H1 (cell line): ENCODE measurements around the gene TAS1R3. TPM values are rescaled to one million over a fixed set of nuclear protein-coding genes. Genes with fewer than 3 reads are reported as not detected.

ENCODE experiments used
- CTCF ChIA-PET: fragments of 300-600 bp; sonication (Branson Sonifier 250); formaldehyde crosslinking; loops from one replicate; lab custom pipeline; 2021; ENCODE audit not compliant: partially characterized antibody; lab: Charles Lee
- POLR2A ChIA-PET: fragments of 300-600 bp; sonication (Branson Sonifier 250); formaldehyde crosslinking; loops from one replicate; lab custom pipeline; 2021; ENCODE audit warnings: inconsistent platforms; ENCODE audit not compliant: partially characterized antibody; lab: Charles Lee
- DNase-seq, 2 experiments: peaks; one replicate each; pipeline versions ENCODE4 v3.0.0 to v3.0.0-alpha.2; 2010 to 2022; ENCODE audit warnings: low spot score in 2 of 2, low read depth in 1 of 2, mixed read lengths in 1 of 2
- FAIRE-seq: peaks from 2 replicates; lab custom pipeline; 2011; peaks lifted over from hg19 to GRCh38; lab: Jason Lieb, UNC
- H2AFZ ChIP-seq: 2 replicates; pipeline ENCODE4 v1.8.1; 2012; ENCODE audit warnings: low read length, inconsistent platforms
- H2AK5ac ChIP-seq: 2 replicates; pipeline ENCODE4 v1.6.1; 2013; ENCODE audit warnings: low read depth, low read length
- H2BK120ac ChIP-seq: replicated peaks from 2 replicates; pipeline ENCODE3; 2013; ENCODE audit warnings: low read depth, low read length, inconsistent platforms
- H2BK12ac ChIP-seq: 2 replicates; pipeline ENCODE4 v1.6.1; 2013; ENCODE audit warnings: low read depth, low read length
- H2BK15ac ChIP-seq: 2 replicates; pipeline ENCODE4 v1.6.1; 2013; ENCODE audit warnings: low read length
- H2BK20ac ChIP-seq: 2 replicates; pipeline ENCODE4 v1.6.1; 2013; ENCODE audit warnings: low read length
- H2BK5ac ChIP-seq: 2 replicates; pipeline ENCODE4 v1.6.1; 2013; ENCODE audit warnings: low read depth, low read length
- H3K14ac ChIP-seq: 2 replicates; pipeline ENCODE4 v1.6.1; 2013; ENCODE audit warnings: inconsistent platforms; ENCODE audit not compliant: insufficient read length
- H3K18ac ChIP-seq: 2 replicates; pipeline ENCODE4 v1.6.1; 2013; ENCODE audit warnings: low read length; ENCODE audit errors: extremely low read depth
- H3K23ac ChIP-seq: 2 replicates; pipeline ENCODE4 v1.6.1; 2013; ENCODE audit warnings: inconsistent platforms; ENCODE audit not compliant: insufficient read length
- H3K23me2 ChIP-seq: 2 replicates; pipeline ENCODE4 v1.6.1; 2013; ENCODE audit warnings: low read depth, low read length
- H3K27ac ChIP-seq: 2 replicates; pipeline ENCODE4 v1.6.1; 2011; ENCODE audit warnings: low read depth, low read length, inconsistent platforms
- H3K27me3 ChIP-seq, 4 experiments: replicated peaks in 1 of 4; 1 replicate in 1 of 4; 2 replicates in 3 of 4; pipeline versions ENCODE4 v1.6.1 to v1.8.1; 2011 to 2013; ENCODE audit warnings: low read length in 3 of 4, mild to moderate bottlenecking in 3 of 4, inconsistent platforms in 2 of 4, mixed read lengths in 2 of 4, moderate library complexity in 1 of 4; ENCODE audit not compliant: control insufficient read depth in 3 of 4, insufficient read depth in 3 of 4; ENCODE audit errors: extremely low read depth in 1 of 4
- H3K36me3 ChIP-seq, 4 experiments: 2 replicates each; pipeline versions ENCODE4 v1.6.1 to v1.8.1; 2011 to 2013; ENCODE audit warnings: mild to moderate bottlenecking in 4 of 4, low read length in 3 of 4, moderate library complexity in 2 of 4, control low read depth in 1 of 4, inconsistent platforms in 1 of 4; ENCODE audit not compliant: insufficient read depth in 4 of 4, control insufficient read depth in 2 of 4
- H3K4ac ChIP-seq: replicated peaks from 2 replicates; pipeline ENCODE3; 2013; ENCODE audit warnings: low read length, low read depth, mixed read lengths, inconsistent platforms; ENCODE audit not compliant: insufficient read length
- H3K4me1 ChIP-seq, 4 experiments: replicated peaks in 1 of 4; 1 replicate in 1 of 4; 2 replicates in 3 of 4; pipeline versions ENCODE4 v1.6.1 to v1.8.1; 2011 to 2013; ENCODE audit warnings: low read length in 3 of 4, inconsistent platforms in 2 of 4, mixed read lengths in 1 of 4; ENCODE audit not compliant: insufficient read depth in 4 of 4, control insufficient read depth in 3 of 4
- H3K4me2 ChIP-seq, 2 experiments: 2 replicates each; pipeline versions ENCODE4 v1.6.1 to v1.8.1; 2011 to 2013; ENCODE audit warnings: low read depth in 2 of 2, low read length in 2 of 2, control low read depth in 1 of 2, inconsistent platforms in 1 of 2, mild to moderate bottlenecking in 1 of 2; ENCODE audit not compliant: insufficient read depth in 1 of 2
- H3K4me3 ChIP-seq, 4 experiments: fragments of 200-600, 300-600 bp in 1 of 4; sonication (generic), shearing (Covaris generic), sonication (Bioruptor Twin) in 1 of 4; 2 replicates each; pipeline versions ENCODE4 v1.5.1 to v1.8.1; 2011 to 2016; ENCODE audit warnings: low read length in 4 of 4, low read depth in 3 of 4, control low read depth in 2 of 4, inconsistent platforms in 2 of 4, mild to moderate bottlenecking in 2 of 4, mixed read lengths in 1 of 4, moderate library complexity in 1 of 4; ENCODE audit not compliant: insufficient read depth in 2 of 4; ENCODE audit errors: extremely low read depth in 1 of 4
- H3K56ac ChIP-seq: replicated peaks from 2 replicates; pipeline ENCODE3; 2013; ENCODE audit warnings: low read depth, mild to moderate bottlenecking, mixed read lengths, low read length, inconsistent platforms; ENCODE audit not compliant: insufficient read length
- H3K79me1 ChIP-seq: 2 replicates; pipeline ENCODE4 v1.6.1; 2013; ENCODE audit warnings: low read depth, low read length, control low read depth
- H3K79me2 ChIP-seq, 2 experiments: 2 replicates each; pipeline versions ENCODE4 v1.6.1 to v1.8.1; 2012 to 2013; ENCODE audit warnings: low read length in 2 of 2, mild to moderate bottlenecking in 2 of 2, inconsistent platforms in 1 of 2; ENCODE audit not compliant: insufficient read depth in 2 of 2, control insufficient read depth in 1 of 2
- H3K9ac ChIP-seq, 4 experiments: replicated peaks in 1 of 4; 1 replicate in 1 of 4; 2 replicates in 3 of 4; pipeline versions ENCODE4 v1.6.1 to v1.8.1; 2011 to 2013; ENCODE audit warnings: low read depth in 3 of 4, low read length in 3 of 4, control low read depth in 2 of 4, mild to moderate bottlenecking in 2 of 4, moderate library complexity in 2 of 4, inconsistent platforms in 1 of 4; ENCODE audit errors: extremely low read depth in 1 of 4
- H3K9me3 ChIP-seq, 2 experiments: 2 replicates each; pipeline versions ENCODE4 v1.6.1 to v1.8.1; 2012 to 2013; ENCODE audit warnings: mild to moderate bottlenecking in 2 of 2, moderate library complexity in 2 of 2, control low read depth in 1 of 2, inconsistent platforms in 1 of 2, low read depth in 1 of 2, low read length in 1 of 2, mixed read lengths in 1 of 2; ENCODE audit not compliant: insufficient read depth in 2 of 2
- H4K20me1 ChIP-seq, 2 experiments: replicated peaks in 1 of 2; 2 replicates each; pipeline versions ENCODE3 to v1.8.1; 2011 to 2013; ENCODE audit warnings: inconsistent platforms in 2 of 2, low read length in 2 of 2, mild to moderate bottlenecking in 1 of 2; ENCODE audit not compliant: insufficient read depth in 2 of 2, control insufficient read depth in 1 of 2
- H4K5ac ChIP-seq: 2 replicates; pipeline ENCODE4 v1.6.1; 2013; ENCODE audit warnings: low read length, low read depth, mixed read lengths, inconsistent platforms; ENCODE audit not compliant: insufficient read length
- H4K8ac ChIP-seq: 2 replicates; pipeline ENCODE4 v1.8.0; 2013; ENCODE audit warnings: mild to moderate bottlenecking, moderate library complexity, low read length, inconsistent platforms; ENCODE audit not compliant: insufficient read depth; ENCODE audit errors: extremely low read depth
- H4K91ac ChIP-seq: replicated peaks from 2 replicates; pipeline ENCODE3; 2013; ENCODE audit warnings: low read length, mixed read lengths, inconsistent platforms; ENCODE audit not compliant: insufficient read length
- WGBS, 2 experiments: shearing (Covaris generic) in 1 of 2; methylation state at CpG; one replicate each; pipeline versions ENCODE4 v1.1.6 to v1.1.7; 2013 to 2015; ENCODE audit warnings: low lambda C conversion rate in 2 of 2, mixed read lengths in 2 of 2, inconsistent platforms in 1 of 2, low coverage in 1 of 2, missing lambda C conversion rate in 1 of 2; ENCODE audit not compliant: insufficient replicate concordance in 2 of 2, insufficient coverage in 1 of 2, insufficient read length in 1 of 2; ENCODE audit errors: extremely low coverage in 1 of 2, missing lambda C conversion rate in 1 of 2; 5-methylcytosine and 5-hydroxymethylcytosine counted together
- polyA plus RNA-seq, 7 experiments: library from polyadenylated mRNA; depleted of rRNA in 3 of 7; stranded (reverse) in 5 of 7; unstranded in 2 of 7; fragments of >200 nt in 5 of 7; fragments of 200-250 nt in 2 of 7; gene quantifications; 1 replicate in 5 of 7; 2 replicates in 1 of 7; 4 replicates in 1 of 7; pipeline versions ENCODE4 v1.2.1 to v1.2.3, GENCODE V29; 2011 to 2013; ENCODE audit warnings: missing spikeins in 2 of 7, mixed read lengths in 2 of 7
- total RNA-seq: library from RNA; stranded (reverse); fragmentation: NEBNext Ultra II Directional; extraction: Animal tissue kit (Norgen Biotek cat#: 25700); gene quantifications from 2 replicates; pipeline ENCODE4 v1.2.1, GENCODE V29; 2021

TAS1R3 gene
- total and polyA plus RNA-seq, 2 of the 8 experiments (the other 6 are each of a cell fraction or from before 2014, with no cell fraction given), result 0.03 to 0.19 TPM

- Histone ChIP-seq H3K4ac (no peak overlapping the region), H2BK5ac (no peak overlapping the region), H4K8ac (no peak overlapping the region), H3K23me2 (no peaks in the 10 kb centered on the region), H3K9ac (no peak overlapping the region), H4K5ac (no peak overlapping the region), H2BK15ac (peak overlapping the region; percentile 46; the same call in 1 of the 2 replicates), H2AFZ (no peak overlapping the region), H3K18ac (no peak overlapping the region), H4K20me1 (no peaks in the 10 kb centered on the region), H3K79me2 (no peaks in the 10 kb centered on the region), H3K9me3 (peaks cover 0 to 2% of the 10 kb centered on the region in 2 experiments; a peak in 1 of 4 replicates), H3K23ac (no peak overlapping the region), H3K4me3 (no peak overlapping the region), H3K79me1 (no peaks in the 10 kb centered on the region), H3K36me3 (no peaks in the 10 kb centered on the region), H4K91ac (no peak overlapping the region), H3K4me1 (peaks cover 0 to 2% (median under 1%) of the 10 kb centered on the region in 4 experiments; a peak in 1 of 7 replicates), H3K4me2 (no peak overlapping the region), H2AK5ac (no peak overlapping the region), H3K27me3 (no peaks in the 10 kb centered on the region), H2BK12ac (peak overlapping the region; percentile 50; the same call in 1 of the 2 replicates), H3K56ac (no peak overlapping the region), H2BK120ac (no peak overlapping the region), H3K14ac (no peak overlapping the region), H2BK20ac (no peak overlapping the region), H3K27ac (no peak overlapping the region)
- 91% methylated on average over 22 of the region's 22 CpGs; no CpG with 5 or more reads in 1 of the 2 experiments for WGBS, 2 experiments
- DNase-seq (no peak), FAIRE-seq (no peak)
- POLR2A ChIA-PET, result interaction anchor here (0.9 to 2.6 kb wide), 2 partner anchors 11 to 43 kb away, joined by 4 to 12 read pairs; partner anchors contain the start of gene UBE2J2
- CTCF ChIA-PET, result interaction anchor here (0.6 to 1.8 kb wide), 11 partner anchors 10 to 162 kb away, joined by 3 to 5 read pairs (median 3); no protein-coding TSS in a partner anchor
Measured at GRCh38 chr1:1285102-1285571, 45.9 kb upstream of the TAS1R3 start.
